KMS-11 (cell line): ENCODE measurements around the gene AOX1.

Source experiments
- H2AFZ ChIP-seq: fragments of 200-600 bp; sonication (generic); 2 replicates; pipeline ENCODE4 v1.6.1; 2016; ENCODE audit warnings: antibody characterized with exemption, mixed run types, low read depth
- H3K27ac ChIP-seq: fragments of 200-600 bp; sonication (generic); 2 replicates; pipeline ENCODE4 v1.6.1; 2016; ENCODE audit warnings: mild to moderate bottlenecking, mixed run types
- H3K27me3 ChIP-seq: fragments of 200-600 bp; sonication (generic); 2 replicates; pipeline ENCODE4 v1.6.1; 2017; ENCODE audit warnings: mild to moderate bottlenecking, low read depth, mixed run types, moderate library complexity; ENCODE audit not compliant: insufficient read depth
- H3K36me3 ChIP-seq: fragments of 200-600 bp; sonication (generic); 2 replicates; pipeline ENCODE4 v1.6.1; 2017; ENCODE audit warnings: mild to moderate bottlenecking, mixed run types; ENCODE audit not compliant: insufficient read depth
- H3K4me1 ChIP-seq: fragments of 200-600 bp; sonication (generic); 2 replicates; pipeline ENCODE4 v1.6.1; 2016; ENCODE audit warnings: mild to moderate bottlenecking, low read depth, mixed run types; ENCODE audit not compliant: poor library complexity, severe bottlenecking
- H3K4me2 ChIP-seq: fragments of 200-600 bp; sonication (generic); 2 replicates; pipeline ENCODE4 v1.7.0; 2016; ENCODE audit warnings: mild to moderate bottlenecking, mixed run types
- H3K4me3 ChIP-seq: fragments of 200-600 bp; sonication (generic); IDR thresholded peaks from 2 replicates; pipeline ENCODE4 v1.6.1; 2017; ENCODE audit warnings: low read depth, low read length, mixed read lengths; ENCODE audit not compliant: insufficient read depth
- H3K79me2 ChIP-seq: fragments of 200-600 bp; sonication (generic); 2 replicates; pipeline ENCODE4 v1.6.1; 2016; ENCODE audit warnings: low read depth, mixed run types; ENCODE audit not compliant: insufficient read depth
- H3K9ac ChIP-seq: fragments of 200-600 bp; sonication (generic); 2 replicates; pipeline ENCODE4 v1.6.1; 2016; ENCODE audit warnings: mild to moderate bottlenecking, mixed run types
- H4K20me1 ChIP-seq: fragments of 200-600 bp; sonication (generic); 2 replicates; pipeline ENCODE4 v1.6.1; 2016; ENCODE audit warnings: mild to moderate bottlenecking, mixed run types; ENCODE audit not compliant: insufficient read depth
- CTCF ChIP-seq: fragments of 200-600 bp; sonication (generic); conservative IDR thresholded peaks from 2 replicates; pipeline ENCODE4 v1.6.1; 2017; ENCODE audit warnings: low read depth, mild to moderate bottlenecking, antibody characterized with exemption, low read length, moderate library complexity, mixed read lengths

Gene AOX1

GRCh38 chr2:200590090-200590489, 4.3 kb downstream of the AOX1 start:
- Histone ChIP-seq H3K4me2 (no peak overlapping the region), H3K9ac (no peak overlapping the region), H3K27ac (no peak overlapping the region), H3K27me3 (no peaks in the 10 kb centered on the region), H4K20me1 (no peaks in the 10 kb centered on the region), H3K36me3 (no peaks in the 10 kb centered on the region), H3K79me2 (no peaks in the 10 kb centered on the region), H3K4me3 (no peak overlapping the region), H3K4me1 (no peaks in the 10 kb centered on the region), H2AFZ (no peak overlapping the region)
- no peak for TF ChIP-seq CTCF

- TF ChIP-seq CTCF: no peak
- Histone ChIP-seq H3K79me2 (no peaks in the 10 kb centered on the region), H3K4me1 (no peaks in the 10 kb centered on the region), H2AFZ (no peak overlapping the region), H3K27ac (no peak overlapping the region), H3K4me2 (no peak overlapping the region), H3K4me3 (no peak overlapping the region), H3K36me3 (no peaks in the 10 kb centered on the region), H3K27me3 (no peaks in the 10 kb centered on the region), H4K20me1 (no peaks in the 10 kb centered on the region), H3K9ac (no peak overlapping the region)
Observed at GRCh38 chr2:200591308-200591707, 5.5 kb downstream of the AOX1 start.

- Histone ChIP-seq H4K20me1 (no peaks in the 10 kb centered on the region), H3K27me3 (no peaks in the 10 kb centered on the region), H3K9ac (no peak overlapping the region), H3K79me2 (no peaks in the 10 kb centered on the region), H3K4me3 (no peak overlapping the region), H3K27ac (no peak overlapping the region), H2AFZ (no peak overlapping the region), H3K4me1 (no peaks in the 10 kb centered on the region), H3K36me3 (no peaks in the 10 kb centered on the region), H3K4me2 (no peak overlapping the region)
- TF ChIP-seq CTCF: no peak
Observed at GRCh38 chr2:200592406-200593075, 6.7 kb downstream of the AOX1 start.

DNA sequence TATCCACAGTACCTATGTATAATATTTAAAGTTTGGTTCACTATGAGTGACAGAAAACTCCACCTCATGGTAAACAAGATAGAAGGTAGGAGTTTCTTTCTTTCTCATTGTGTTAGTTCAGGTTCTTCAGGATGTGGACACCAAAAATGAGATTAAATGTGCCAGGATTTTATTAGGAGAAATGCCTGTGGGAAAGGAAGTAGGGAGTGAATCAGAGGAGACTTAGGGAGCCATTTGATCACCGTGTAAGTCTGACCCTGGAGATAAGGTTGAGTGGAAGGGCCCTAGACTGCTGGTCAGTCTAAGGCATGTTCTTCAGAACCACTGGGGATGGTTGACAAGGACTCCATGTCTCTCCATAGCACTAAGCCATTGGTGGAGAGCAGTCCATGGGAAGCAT, 8.1 kb downstream of the AOX1 start:
- Histone ChIP-seq H4K20me1 (no peaks in the 10 kb centered on the region), H3K9ac (no peak overlapping the region), H3K79me2 (no peaks in the 10 kb centered on the region), H3K27me3 (no peaks in the 10 kb centered on the region), H3K4me1 (no peaks in the 10 kb centered on the region), H3K36me3 (no peaks in the 10 kb centered on the region), H2AFZ (no peak overlapping the region), H3K27ac (no peak overlapping the region), H3K4me3 (no peak overlapping the region), H3K4me2 (no peak overlapping the region)
- TF ChIP-seq CTCF: no peak
